DND-41 (cell line): ENCODE measurements around the gene STK24.

ENCODE experiments used
- CTCF ChIP-seq: IDR thresholded peaks from 2 replicates; pipeline ENCODE4 v1.5.1; 2012; ENCODE audit warnings: borderline replicate concordance, low read length, moderate library complexity, mild to moderate bottlenecking; ENCODE audit not compliant: poor library complexity, severe bottlenecking; ENCODE audit errors: extremely low read depth
- EZH2 ChIP-seq: IDR thresholded peaks from 3 replicates; pipeline ENCODE4 v1.6.1; 2012; ENCODE audit warnings: borderline replicate concordance, low read depth, mild to moderate bottlenecking, moderate library complexity, low read length, inconsistent platforms; ENCODE audit not compliant: severe bottlenecking

GRCh38 chr13:98548230-98548629, 28.7 kb downstream of the STK24 start:
- TF ChIP-seq EZH2, result no peak
- TF ChIP-seq CTCF, result no peak
